SU-DHL-6 (cell line): ENCODE data around the gene LEMD3.

Experiments
- H2AFZ ChIP-seq: fragments of 200-600 bp; sonication (generic); 2 replicates; pipeline ENCODE4 v1.6.1; 2014; ENCODE audit warnings: low read depth, mild to moderate bottlenecking, moderate library complexity, mixed read lengths, antibody characterized with exemption, low read length; ENCODE audit not compliant: severe bottlenecking
- H3F3A ChIP-seq: fragments of 200-600 bp; shearing (Covaris generic); 2 replicates; pipeline ENCODE4 v1.6.0; 2016; ENCODE audit warnings: antibody characterized with exemption, mild to moderate bottlenecking; ENCODE audit not compliant: insufficient read depth
- H3K27ac ChIP-seq: fragments of 200-600 bp; sonication (generic); 2 replicates; pipeline ENCODE4 v1.5.1; 2016; ENCODE audit warnings: low read depth, mild to moderate bottlenecking, low read length, moderate library complexity, mixed read lengths
- H3K27me3 ChIP-seq: fragments of 200-600 bp; sonication (generic), shearing (Covaris generic); 2 replicates; pipeline ENCODE4 v1.6.0; 2014; ENCODE audit warnings: mild to moderate bottlenecking, low read length
- H3K36me3 ChIP-seq: fragments of 200-600 bp; sonication (generic); 2 replicates; pipeline ENCODE4 v1.6.1; 2014; ENCODE audit warnings: mild to moderate bottlenecking, low read length, mixed read lengths
- H3K4me2 ChIP-seq: fragments of 300-600, 200-600 bp; shearing (Covaris generic), sonication (generic); 2 replicates; pipeline ENCODE4 v1.6.0; 2014; ENCODE audit warnings: low read length, low read depth, mild to moderate bottlenecking; ENCODE audit not compliant: poor library complexity, severe bottlenecking
- H3K4me3 ChIP-seq: fragments of 200-600 bp; sonication (generic); 2 replicates; pipeline ENCODE4 v1.5.1; 2014; ENCODE audit warnings: antibody characterized with exemption, low read length, mild to moderate bottlenecking, mixed read lengths; ENCODE audit not compliant: insufficient read depth, poor library complexity, severe bottlenecking
- H3K79me2 ChIP-seq: fragments of 200-600 bp; sonication (generic); 2 replicates; pipeline ENCODE4 v1.6.1; 2014; ENCODE audit warnings: mild to moderate bottlenecking, low read length, moderate library complexity; ENCODE audit not compliant: insufficient read depth
- H3K9ac ChIP-seq: fragments of 200-600 bp; sonication (generic); 2 replicates; pipeline ENCODE4 v1.7.0; 2014; ENCODE audit warnings: mild to moderate bottlenecking, low read length
- H3K9me2 ChIP-seq: fragments of 200-600 bp; sonication (generic); replicated peaks from 2 replicates; pipeline ENCODE4 v1.6.1; 2014; ENCODE audit warnings: low read length; ENCODE audit not compliant: insufficient read depth
- H3K9me3 ChIP-seq: fragments of 200-600 bp; sonication (generic); 2 replicates; pipeline ENCODE4 v1.6.1; 2014; ENCODE audit warnings: low read length, mixed read lengths; ENCODE audit not compliant: insufficient read depth
- H4K20me1 ChIP-seq: fragments of 200-600 bp; sonication (generic); 2 replicates; pipeline ENCODE4 v1.6.1; 2014; ENCODE audit warnings: low read depth, mild to moderate bottlenecking, antibody characterized with exemption, low read length, moderate library complexity, mixed read lengths
- CTCF ChIP-seq: fragments of 200-600 bp; sonication (generic); IDR thresholded peaks from one replicate; pipeline ENCODE4 v1.5.1; 2017; ENCODE audit warnings: antibody characterized with exemption, mild to moderate bottlenecking, low read length, moderate library complexity; ENCODE audit not compliant: insufficient read depth, poor library complexity, severe bottlenecking
- EZH2phosphoT487 ChIP-seq: fragments of 200-600 bp; sonication (generic), shearing (Covaris generic); conservative IDR thresholded peaks from 2 replicates; pipeline ENCODE4 v1.6.1; 2018; ENCODE audit warnings: mild to moderate bottlenecking, antibody characterized with exemption, low read length, moderate library complexity, mixed read lengths

The LEMD3 gene

GRCh38 chr12:65203376-65203775, 34.0 kb downstream of the LEMD3 start:
- H3K4me3 ChIP-seq: no peak overlapping the region
- no peaks in the 10 kb centered on the region for H3K36me3 ChIP-seq
- no peak overlapping the region for H2AFZ ChIP-seq
- H4K20me1 ChIP-seq: peaks cover 33% of the 10 kb centered on the region
- no peaks in the 10 kb centered on the region for H3K9me2 ChIP-seq
- no peaks in the 10 kb centered on the region for H3K27me3 ChIP-seq
- no peaks in the 10 kb centered on the region for H3K9me3 ChIP-seq
- H3F3A ChIP-seq: no peaks in the 10 kb centered on the region
- H3K79me2 ChIP-seq: peaks cover 90% of the 10 kb centered on the region
- TF ChIP-seq EZH2phosphoT487 (no peak), CTCF (no peak)
- no peak overlapping the region for H3K9ac ChIP-seq
- H3K4me2 ChIP-seq: no peak overlapping the region
- H3K27ac ChIP-seq: no peak overlapping the region

GRCh38 chr12:65204886-65205525, 35.6 kb downstream of the LEMD3 start:
- H3F3A ChIP-seq: no peaks in the 10 kb centered on the region
- H3K27ac ChIP-seq: peak overlapping the region; percentile 54; the same call in 1 of the 2 replicates
- no peak overlapping the region for H3K9ac ChIP-seq
- peak overlapping the region; percentile 37 for H3K4me2 ChIP-seq
- no peaks in the 10 kb centered on the region for H3K9me2 ChIP-seq
- H3K27me3 ChIP-seq: no peaks in the 10 kb centered on the region
- H3K36me3 ChIP-seq: no peaks in the 10 kb centered on the region
- peaks cover 88% of the 10 kb centered on the region for H3K79me2 ChIP-seq
- TF ChIP-seq EZH2phosphoT487 (no peak), CTCF (no peak)
- no peaks in the 10 kb centered on the region for H3K9me3 ChIP-seq
- H3K4me3 ChIP-seq: no peak overlapping the region
- peaks cover 43% of the 10 kb centered on the region for H4K20me1 ChIP-seq
- no peak overlapping the region for H2AFZ ChIP-seq

GRCh38 chr12:65205886-65206285, 36.5 kb downstream of the LEMD3 start:
- no peaks in the 10 kb centered on the region for H3K9me2 ChIP-seq

More at GRCh38 chr12:65205886-65206285, 36.5 kb downstream of the LEMD3 start:
- H2AFZ ChIP-seq: no peak overlapping the region
- H4K20me1 ChIP-seq: peaks cover 50% of the 10 kb centered on the region
- no peaks in the 10 kb centered on the region for H3F3A ChIP-seq
- no peak for TF ChIP-seq EZH2phosphoT487
- TF ChIP-seq CTCF: no peak
- H3K79me2 ChIP-seq: peaks cover 88% of the 10 kb centered on the region
- H3K9ac ChIP-seq: 0 out of 2 replicates have a peak overlapping the region, but pooled peaks have one; percentile 4
- no peak overlapping the region for H3K4me3 ChIP-seq
- no peaks in the 10 kb centered on the region for H3K9me3 ChIP-seq
- H3K36me3 ChIP-seq: no peaks in the 10 kb centered on the region
- H3K27me3 ChIP-seq: no peaks in the 10 kb centered on the region
- peak overlapping the region; percentile 37 for H3K4me2 ChIP-seq
- H3K27ac ChIP-seq: peak overlapping the region; percentile 54
